Bronchial epithelial cell (primary cell): ENCODE data around the gene MYO3B. TPM values are rescaled to one million over a fixed set of nuclear protein-coding genes. Genes with fewer than 3 reads are reported as not detected.
"Not testable (repeated sequence)": the region's sequence is repeated elsewhere in the genome, so short reads cannot be mapped to it uniquely, and the experiment has no call there.

Experiments
- DNase-seq: peaks from one replicate; pipeline ENCODE4 v3.0.0-alpha.2; 2010; ENCODE audit warnings: low read depth
- FAIRE-seq: peaks from 2 replicates; lab custom pipeline; 2011; peaks lifted over from hg19 to GRCh38; lab: Jason Lieb, UNC
- H3K27me3 ChIP-seq: 2 replicates; pipeline ENCODE4 v1.5.1; 2011; ENCODE audit warnings: low read length; ENCODE audit not compliant: control insufficient read depth, insufficient read depth
- H3K36me3 ChIP-seq: 2 replicates; pipeline ENCODE4 v1.5.1; 2011; ENCODE audit warnings: low read length; ENCODE audit not compliant: control insufficient read depth, insufficient read depth
- H3K4me3 ChIP-seq: 2 replicates; pipeline ENCODE4 v1.5.1; 2011; ENCODE audit warnings: mild to moderate bottlenecking, low read depth, low read length, control low read depth
- CTCF ChIP-seq: IDR thresholded peaks from 2 replicates; pipeline ENCODE4 v1.5.1; 2011; ENCODE audit warnings: mild to moderate bottlenecking, moderate library complexity, low read length, control low read depth, inconsistent platforms; ENCODE audit not compliant: insufficient read depth, severe bottlenecking
- total RNA-seq: library from RNA; depleted of rRNA; stranded (reverse); fragments of >200 nt; gene quantifications from 2 replicates; pipeline ENCODE4 v1.2.1, GENCODE V29; 2014

Gene MYO3B
- total RNA-seq, 1 donor from 2014 or later, result under 0.01 TPM

- Histone ChIP-seq H3K4me3 (no peak overlapping the region), H3K27me3 (no peaks in the 10 kb centered on the region), H3K36me3 (no peaks in the 10 kb centered on the region)
- no peak for TF ChIP-seq CTCF
- FAIRE-seq, result no peak
- DNase-seq, result no peak
Measured at GRCh38 chr2:170550501-170550900, 372.6 kb downstream of the MYO3B start.

GRCh38 chr2:170551899-170552298 lies 374.0 kb downstream of the MYO3B start:
- not testable (repeated sequence) for DNase-seq, H3K4me3 ChIP-seq, H3K36me3 ChIP-seq, FAIRE-seq, H3K27me3 ChIP-seq

GRCh38 chr2:170553748-170554147 lies 375.8 kb downstream of the MYO3B start:
- Histone ChIP-seq H3K4me3 (no peak overlapping the region), H3K36me3 (no peaks in the 10 kb centered on the region), H3K27me3 (no peaks in the 10 kb centered on the region)
- FAIRE-seq, result no peak
- TF ChIP-seq CTCF, result no peak
- no peak for DNase-seq

GRCh38 chr2:170554278-170554955 lies 376.5 kb downstream of the MYO3B start:
- Histone ChIP-seq H3K36me3 (no peaks in the 10 kb centered on the region), H3K27me3 (no peaks in the 10 kb centered on the region), H3K4me3 (no peak overlapping the region)
- TF ChIP-seq CTCF, result no peak
- DNase-seq, result peak; percentile 37
- FAIRE-seq, result no peak

GRCh38 chr2:170562928-170563327 lies 385.0 kb downstream of the MYO3B start:
- no peaks in the 10 kb centered on the region for H3K27me3 ChIP-seq
- H3K36me3 ChIP-seq, result no peaks in the 10 kb centered on the region
- no peak for TF ChIP-seq CTCF
- no peak for DNase-seq
- no peak for FAIRE-seq
- H3K4me3 ChIP-seq, result no peak overlapping the region

GRCh38 chr2:170563401-170563800 lies 385.5 kb downstream of the MYO3B start:
- H3K36me3 ChIP-seq, result no peaks in the 10 kb centered on the region
- TF ChIP-seq CTCF, result no peak
- no peak for FAIRE-seq

More at GRCh38 chr2:170563401-170563800, 385.5 kb downstream of the MYO3B start:
- DNase-seq, result peak; percentile 46
- Histone ChIP-seq H3K4me3 (no peak overlapping the region), H3K27me3 (no peaks in the 10 kb centered on the region)
